NOMO-1 treated with dmso at 0.1 percent for 144 hours (cell line): ENCODE results near the gene STAG1.
A peak's percentile ranks its signal among the peaks of the same experiment; 100 is the strongest.
"Not testable (repeated sequence)": the region's sequence is repeated elsewhere in the genome, so short reads cannot be mapped to it uniquely, and the experiment has no call there.

Experiments used
- DNase-seq: peaks from one replicate; lab custom pipeline; 2025; ENCODE audit not compliant: unreplicated experiment; lab: John Stamatoyannopoulos, UW

Gene STAG1

GRCh38 chr3:136602818-136603217, 149.4 kb downstream of the STAG1 start:
- DNase-seq: no peak

DNA sequence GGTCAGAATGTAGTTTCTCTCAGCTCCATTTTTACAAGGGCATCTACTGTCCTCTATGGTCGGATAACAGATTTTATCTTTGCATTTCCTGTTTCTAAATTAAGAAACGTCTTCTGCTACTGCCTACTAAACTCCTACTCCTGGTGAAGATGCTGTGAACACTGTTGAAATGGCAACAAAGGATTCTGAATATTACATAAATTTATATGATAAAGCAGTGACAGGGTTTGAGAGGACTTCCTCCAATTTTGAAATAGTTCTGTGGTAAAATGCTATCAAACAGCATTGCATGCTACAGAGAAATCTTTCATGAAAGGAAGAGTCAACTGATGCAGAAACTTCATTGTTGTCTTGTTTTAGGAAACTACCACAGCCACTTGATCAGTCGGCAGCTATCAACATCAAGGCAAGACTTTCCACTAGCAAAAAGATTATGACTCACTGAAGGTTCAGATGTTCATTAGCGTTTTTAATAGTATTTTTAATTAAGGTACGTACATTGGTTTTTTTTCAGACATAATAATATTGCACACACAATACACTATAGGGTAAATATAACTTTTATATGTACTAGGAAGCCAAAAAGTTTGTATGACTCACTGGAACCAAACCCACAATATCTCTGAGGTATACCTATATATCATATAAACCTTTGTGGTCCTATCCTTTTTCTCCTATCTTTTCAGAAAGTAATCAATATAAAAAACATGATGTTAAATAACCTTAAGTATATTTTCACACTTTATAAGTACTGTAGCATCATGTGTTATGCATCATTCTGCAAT, 156.1 kb downstream of the STAG1 start:
- peak; percentile 5 for DNase-seq

DNA sequence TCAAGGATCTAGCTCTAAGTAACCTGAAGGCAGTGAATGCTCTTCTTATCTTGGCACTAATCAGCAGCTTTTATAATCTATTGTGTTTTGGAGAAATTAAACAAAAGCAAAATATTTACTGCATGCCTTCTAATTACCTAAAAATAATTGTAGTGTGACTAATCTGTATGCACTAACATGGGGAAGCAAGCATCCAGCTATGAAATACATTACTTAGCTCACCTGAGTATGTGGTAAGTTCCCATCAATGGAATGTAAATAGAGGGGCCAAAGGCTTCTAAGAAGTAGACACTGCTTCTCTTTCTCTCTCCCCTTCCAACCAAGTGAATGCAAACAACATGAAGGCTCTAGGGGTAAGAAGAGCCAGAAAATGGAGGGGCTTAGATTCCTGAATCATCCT, 165.6 kb downstream of the STAG1 start:
- no peak for DNase-seq

DNA sequence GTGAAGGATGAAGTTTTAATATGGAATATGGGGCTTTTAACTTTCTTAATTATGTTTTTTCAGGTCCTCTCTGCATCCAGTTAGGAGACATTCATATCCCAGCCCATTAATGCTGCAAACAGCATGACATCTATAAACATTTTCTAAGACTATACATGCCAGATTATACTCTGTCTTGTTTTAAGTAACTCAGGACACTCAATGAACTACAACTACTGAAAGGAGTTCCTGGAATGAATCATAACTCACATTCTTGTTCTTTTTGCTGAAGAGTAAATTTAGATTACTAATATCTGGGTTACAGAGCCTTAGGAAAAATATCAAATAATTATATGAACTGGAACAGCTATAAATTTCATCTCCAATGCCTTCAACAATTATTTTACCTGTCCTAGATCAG, 167.4 kb downstream of the STAG1 start:
- DNase-seq: no peak

DNA sequence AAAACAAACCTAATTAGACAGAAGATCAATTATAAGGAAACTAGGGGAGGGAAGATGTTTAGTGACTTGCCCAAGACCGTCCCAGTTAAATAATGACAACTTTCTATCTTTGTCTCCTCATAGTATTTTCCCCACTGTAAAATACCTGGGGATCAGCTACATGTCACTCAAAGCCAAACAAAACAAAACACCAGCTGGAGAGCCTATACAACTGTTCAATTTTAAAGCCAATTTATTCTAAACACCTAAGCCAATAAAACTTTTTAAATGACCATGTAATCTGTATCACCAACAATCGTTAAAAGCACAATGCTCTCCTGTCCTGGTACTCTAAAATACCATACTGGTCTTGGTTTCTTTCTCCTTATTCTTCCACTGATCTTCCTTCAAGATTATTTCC, 168.4 kb downstream of the STAG1 start:
- no peak for DNase-seq

GRCh38 chr3:136577791-136578190, 174.4 kb downstream of the STAG1 start:
- no peak for DNase-seq

DNA sequence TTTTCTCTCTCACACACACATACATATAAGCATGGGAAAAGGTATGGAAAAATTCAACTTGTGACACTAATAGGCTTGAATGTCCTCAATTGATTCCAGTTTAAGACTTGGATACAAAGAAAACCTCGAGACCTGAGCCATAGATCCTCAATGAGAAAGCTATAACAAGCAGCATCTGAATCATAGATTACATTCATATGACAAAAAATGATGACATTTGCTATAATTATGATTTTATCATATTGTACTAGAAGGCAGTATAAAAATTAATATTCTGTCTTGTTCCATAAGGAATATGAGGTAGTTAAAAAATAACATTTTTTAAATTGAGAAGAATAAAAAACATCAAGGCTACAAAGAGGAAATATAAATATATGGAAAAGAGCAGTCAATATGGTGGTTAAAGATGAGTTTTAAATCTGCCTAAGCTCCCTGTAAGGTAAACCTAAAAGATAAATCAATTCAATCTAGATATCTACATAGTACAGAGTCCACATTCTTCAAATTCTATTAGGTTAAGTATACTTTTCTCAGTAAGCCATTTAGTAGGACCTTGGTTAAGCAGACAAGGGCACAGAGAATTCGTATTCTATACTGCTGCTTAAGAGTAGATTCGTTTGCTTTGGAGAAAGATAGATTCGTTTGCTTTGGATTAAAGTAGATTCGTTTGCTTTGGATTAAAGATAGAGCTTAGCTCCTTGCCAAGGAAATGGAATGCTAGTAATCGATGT, 175.7 kb downstream of the STAG1 start:
- no peak for DNase-seq

- no peak for DNase-seq
Measured at GRCh38 chr3:136567599-136568188, 184.5 kb downstream of the STAG1 start.

DNA sequence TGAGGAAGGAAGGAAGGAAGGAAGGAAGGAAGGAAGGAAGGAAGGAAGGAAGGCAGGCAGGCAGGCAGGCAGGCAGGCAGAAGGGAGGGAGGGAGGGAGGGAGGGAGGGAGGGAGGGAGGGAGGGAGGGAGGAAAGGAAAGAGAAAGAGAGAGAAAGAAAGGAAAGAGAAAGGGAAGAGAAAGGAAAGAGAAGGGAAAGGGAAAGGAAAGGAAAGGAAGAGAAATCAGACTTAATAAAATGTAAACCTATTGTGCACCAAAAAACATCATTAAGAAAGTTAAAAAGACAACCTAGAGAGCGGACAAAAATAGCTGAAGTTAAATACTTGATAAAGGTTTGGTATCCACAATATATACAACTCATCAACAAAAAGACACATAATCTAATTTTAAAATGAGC, 187.2 kb downstream of the STAG1 start:
- DNase-seq: not testable (repeated sequence)

DNA sequence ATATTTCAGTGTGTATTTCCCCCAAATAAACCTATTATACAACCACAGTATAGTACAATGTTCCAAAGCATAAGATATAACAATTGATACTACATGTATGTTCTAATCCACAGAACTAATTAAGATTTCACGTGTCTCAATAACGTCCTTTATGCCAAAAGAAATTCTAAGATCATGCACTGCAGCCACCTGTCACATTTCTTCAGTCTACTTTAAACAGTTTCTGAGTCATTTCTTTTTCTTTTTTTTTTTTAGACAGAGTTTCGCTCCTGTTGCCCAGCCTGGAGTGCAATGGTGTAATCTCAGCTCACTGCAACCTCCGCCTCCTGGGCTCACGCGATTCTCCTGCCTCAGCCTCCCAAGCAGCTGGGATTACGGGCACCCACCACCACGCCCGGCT, 190.2 kb downstream of the STAG1 start:
- DNase-seq: no peak

- no peak for DNase-seq
Measured at GRCh38 chr3:136559896-136560295, 192.3 kb downstream of the STAG1 start.

GRCh38 chr3:136549461-136549860, 202.7 kb downstream of the STAG1 start:
- DNase-seq: peak; percentile 57

DNA sequence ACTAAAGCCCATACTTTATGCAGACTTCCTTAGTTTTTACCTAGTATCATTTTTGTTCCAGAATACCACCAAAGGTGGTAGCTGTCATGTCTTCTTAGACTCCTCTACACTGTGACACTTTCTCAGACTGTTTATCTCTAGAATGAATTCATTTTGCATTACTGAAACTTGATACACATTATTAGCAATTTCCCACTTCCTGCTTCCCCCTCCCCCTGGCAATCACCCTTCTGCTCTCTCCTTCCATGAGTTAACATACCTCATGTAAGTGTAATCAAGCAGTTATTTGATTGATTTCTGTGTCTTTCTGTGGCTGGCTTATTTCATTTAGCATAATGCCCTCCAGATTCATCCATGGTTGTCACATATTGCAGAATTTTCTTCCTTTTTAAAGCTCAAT, 204.9 kb downstream of the STAG1 start:
- no peak for DNase-seq

- no peak for DNase-seq
Measured at GRCh38 chr3:136546720-136547119, 205.5 kb downstream of the STAG1 start.

DNA sequence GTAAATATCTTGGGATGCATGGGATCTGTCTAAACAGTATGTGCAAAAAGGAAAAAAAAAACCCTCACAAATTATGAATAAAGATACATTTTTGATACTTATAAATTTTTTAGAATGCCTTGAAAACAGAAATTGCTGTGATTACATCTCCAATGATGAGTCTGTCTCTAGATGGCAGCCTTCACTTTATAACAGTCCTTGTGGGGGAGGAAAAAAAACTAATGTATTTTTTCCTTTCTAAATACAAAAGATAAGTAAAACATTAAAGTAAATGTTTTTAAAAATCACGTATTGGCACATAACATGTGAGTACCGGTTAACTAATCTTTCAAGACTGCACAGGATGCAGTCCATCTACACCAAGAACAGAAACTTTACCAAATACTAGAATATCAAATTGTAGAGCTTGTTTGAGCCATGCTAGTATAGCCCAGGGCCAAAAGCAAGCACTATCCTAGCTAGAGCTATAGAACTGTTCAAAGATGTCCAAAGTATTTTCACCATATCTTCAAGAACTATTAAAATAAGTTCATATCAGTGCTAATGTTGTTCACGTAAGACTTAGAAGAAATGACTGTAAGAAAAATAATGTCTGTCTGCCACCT, 206.4 kb downstream of the STAG1 start:
- no peak for DNase-seq

DNA sequence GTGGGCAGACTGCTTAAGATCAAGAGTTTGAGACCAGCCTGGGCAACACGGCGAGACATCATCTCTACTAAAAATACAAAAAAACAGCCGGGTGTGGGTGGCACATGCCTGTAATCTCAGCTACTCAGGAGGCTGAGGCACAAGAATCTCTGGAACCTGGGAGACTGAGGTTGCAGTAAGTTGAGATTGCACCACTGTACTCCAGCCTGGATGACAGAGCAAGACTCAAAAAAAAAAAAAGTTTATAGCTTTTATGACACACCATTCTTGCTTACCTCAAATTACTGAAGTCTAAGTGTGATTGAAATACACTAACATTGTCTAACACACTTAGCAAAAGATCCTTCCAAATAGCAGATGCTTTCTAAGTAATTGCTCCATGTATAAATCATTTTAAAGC, 207.6 kb downstream of the STAG1 start:
- DNase-seq: no peak

DNA sequence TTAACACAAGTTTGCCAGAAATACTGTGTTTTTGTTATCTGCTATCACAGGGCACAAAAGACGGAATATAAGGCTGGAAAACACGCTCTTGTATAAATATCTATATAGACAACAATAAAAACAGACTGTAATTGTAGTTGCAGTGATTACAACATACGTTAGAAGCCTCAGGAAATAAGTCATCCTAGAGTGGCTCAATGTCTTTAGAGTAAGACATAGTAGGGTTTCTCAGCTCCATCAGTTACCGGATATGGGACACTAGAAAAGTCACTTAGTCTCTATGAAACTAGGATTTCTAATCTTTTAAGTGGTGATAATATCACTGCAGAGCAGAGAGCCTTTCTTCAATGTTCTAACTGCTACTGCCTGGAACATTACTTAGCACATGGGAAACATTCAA, 208.8 kb downstream of the STAG1 start:
- peak; percentile 58 for DNase-seq

GRCh38 chr3:136535906-136536305, 216.3 kb downstream of the STAG1 start:
- no peak for DNase-seq

DNA sequence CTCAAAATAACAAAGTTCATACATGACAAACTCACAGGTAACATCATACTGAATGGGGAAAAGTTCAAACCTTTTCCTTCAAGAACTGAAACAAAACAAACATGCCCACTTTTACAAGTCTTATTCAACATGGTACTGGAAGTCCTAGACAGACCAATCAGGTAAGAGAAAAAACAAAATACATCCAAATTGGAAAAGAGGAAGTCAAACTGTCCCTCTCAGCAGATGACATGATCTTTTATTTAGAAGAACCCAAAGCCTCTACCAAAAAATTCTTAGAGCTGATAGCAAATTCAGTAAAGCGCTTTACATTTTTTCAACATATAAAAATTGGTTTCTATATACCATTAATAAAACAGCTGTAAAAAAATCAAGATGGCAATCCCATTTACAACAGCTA, 219.4 kb downstream of the STAG1 start:
- DNase-seq: no peak

GRCh38 chr3:136518102-136518501, 234.1 kb downstream of the STAG1 start:
- DNase-seq: no peak

GRCh38 chr3:136516656-136517055, 235.5 kb downstream of the STAG1 start:
- no peak for DNase-seq

- no peak for DNase-seq
Measured at GRCh38 chr3:136516095-136516494, 236.1 kb downstream of the STAG1 start.
